Natural killer cell (primary cell): Measurements from ENCODE around the gene PKMYT1. TPM values are rescaled to one million over a fixed set of nuclear protein-coding genes. Genes with fewer than 3 reads are reported as not detected.

Experiments
- ATAC-seq, 3 donors: fragments of 150-1000 bp in 2 of 3; fragments of 200-7000 bp in 1 of 3; cut with Tn5 transposase; 1 replicate in 1 of 3; 2 replicates in 2 of 3; pipeline ENCODE4 v1.10.0; 2021; ENCODE audit warnings: mild to moderate bottlenecking in 2 of 3, moderate library complexity in 2 of 3
- DNase-seq, 2 donors: peaks; one replicate each; pipeline versions ENCODE4 v3.0.0 to v3.0.0-alpha.2; 2013 to 2021; ENCODE audit warnings: mixed read lengths in 1 of 2
- H3K27ac ChIP-seq: one replicate; pipeline ENCODE4 v1.5.1; 2013; ENCODE audit warnings: mild to moderate bottlenecking, low read length
- H3K27me3 ChIP-seq: one replicate; pipeline ENCODE4 v1.6.1; 2013; ENCODE audit warnings: low read length; ENCODE audit not compliant: control insufficient read depth, insufficient read depth
- H3K36me3 ChIP-seq: one replicate; pipeline ENCODE4 v1.6.1; 2013; ENCODE audit warnings: low read length; ENCODE audit not compliant: control insufficient read depth, insufficient read depth
- H3K4me1 ChIP-seq: one replicate; pipeline ENCODE4 v1.6.1; 2013; ENCODE audit warnings: low read length; ENCODE audit not compliant: control insufficient read depth, insufficient read depth
- H3K4me3 ChIP-seq: one replicate; pipeline ENCODE4 v1.5.1; 2013; ENCODE audit warnings: low read length
- H3K9me3 ChIP-seq: one replicate; pipeline ENCODE4 v1.6.1; 2013; ENCODE audit warnings: low read length; ENCODE audit not compliant: control insufficient read depth, insufficient read depth
- H3K27ac Mint-ChIP-seq, 2 donors: one replicate each; pipeline ENCODE4 v1.8.0; 2022; ENCODE audit warnings: mild to moderate bottlenecking in 2 of 2, mixed read lengths in 2 of 2, moderate library complexity in 1 of 2
- H3K27me3 Mint-ChIP-seq, 2 donors: one replicate each; pipeline ENCODE4 v1.8.0; 2022; ENCODE audit warnings: low read depth in 2 of 2, mixed read lengths in 2 of 2
- H3K36me3 Mint-ChIP-seq: one replicate; pipeline ENCODE4 v1.8.0; 2022; ENCODE audit warnings: mixed read lengths
- H3K4me1 Mint-ChIP-seq, 2 donors: one replicate each; pipeline ENCODE4 v1.8.0; 2022; ENCODE audit warnings: mixed read lengths in 2 of 2
- H3K4me3 Mint-ChIP-seq: one replicate; pipeline ENCODE4 v1.8.0; 2022; ENCODE audit warnings: mild to moderate bottlenecking, moderate library complexity, mixed read lengths
- H3K9me3 Mint-ChIP-seq, 2 donors: one replicate each; pipeline ENCODE4 v1.8.0; 2022; ENCODE audit warnings: mixed read lengths in 2 of 2
- WGBS: methylation state at CpG from one replicate; pipeline ENCODE4 v1.1.7; 2013; ENCODE audit warnings: missing lambda C conversion rate; ENCODE audit not compliant: insufficient coverage; 5-methylcytosine and 5-hydroxymethylcytosine counted together
- intact Hi-C: fragments of 100-400 bp; cut with micrococcal nuclease; formaldehyde crosslinking; loops from one replicate; pipeline ENCODE4 v1.14.2; 2022
- total RNA-seq, 4 donors: library from RNA; stranded (reverse); fragments of 120-200 nt in 1 of 4; gene quantifications; one replicate each; pipeline versions ENCODE4 v1.2.3 to v1.2.4, GENCODE V29; 2013 to 2022
- TF ChIP-seq, protein P1 (sequence below): fragments of 200-600 bp; IDR thresholded peaks from one replicate; pipeline ENCODE4 v1.8.0; 2022; ENCODE audit warnings: antibody characterized with exemption

The PKMYT1 gene
- total RNA-seq, 3 donors from 2014 or later (not counting 1 experiment from before 2014, with no cell fraction given) = 2.6 to 5.9 (median 3.5) TPM

DNA sequence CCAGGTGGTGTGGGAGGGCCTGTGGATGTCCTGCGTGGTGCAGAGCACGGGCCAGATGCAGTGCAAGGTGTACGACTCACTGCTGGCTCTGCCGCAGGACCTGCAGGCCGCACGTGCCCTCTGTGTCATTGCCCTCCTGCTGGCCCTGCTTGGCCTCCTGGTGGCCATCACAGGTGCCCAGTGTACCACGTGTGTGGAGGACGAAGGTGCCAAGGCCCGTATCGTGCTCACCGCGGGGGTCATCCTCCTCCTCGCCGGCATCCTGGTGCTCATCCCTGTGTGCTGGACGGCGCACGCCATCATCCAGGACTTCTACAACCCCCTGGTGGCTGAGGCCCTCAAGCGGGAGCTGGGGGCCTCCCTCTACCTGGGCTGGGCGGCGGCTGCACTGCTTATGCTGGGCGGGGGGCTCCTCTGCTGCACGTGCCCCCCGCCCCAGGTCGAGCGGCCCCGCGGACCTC lies 33.3 kb upstream of the PKMYT1 start:
- WGBS = 91% methylated on average over 27 of the region's 27 CpGs
- H3K36me3 ChIP-seq = no peaks in the 10 kb centered on the region
- TF ChIP-seq, protein P1, sequence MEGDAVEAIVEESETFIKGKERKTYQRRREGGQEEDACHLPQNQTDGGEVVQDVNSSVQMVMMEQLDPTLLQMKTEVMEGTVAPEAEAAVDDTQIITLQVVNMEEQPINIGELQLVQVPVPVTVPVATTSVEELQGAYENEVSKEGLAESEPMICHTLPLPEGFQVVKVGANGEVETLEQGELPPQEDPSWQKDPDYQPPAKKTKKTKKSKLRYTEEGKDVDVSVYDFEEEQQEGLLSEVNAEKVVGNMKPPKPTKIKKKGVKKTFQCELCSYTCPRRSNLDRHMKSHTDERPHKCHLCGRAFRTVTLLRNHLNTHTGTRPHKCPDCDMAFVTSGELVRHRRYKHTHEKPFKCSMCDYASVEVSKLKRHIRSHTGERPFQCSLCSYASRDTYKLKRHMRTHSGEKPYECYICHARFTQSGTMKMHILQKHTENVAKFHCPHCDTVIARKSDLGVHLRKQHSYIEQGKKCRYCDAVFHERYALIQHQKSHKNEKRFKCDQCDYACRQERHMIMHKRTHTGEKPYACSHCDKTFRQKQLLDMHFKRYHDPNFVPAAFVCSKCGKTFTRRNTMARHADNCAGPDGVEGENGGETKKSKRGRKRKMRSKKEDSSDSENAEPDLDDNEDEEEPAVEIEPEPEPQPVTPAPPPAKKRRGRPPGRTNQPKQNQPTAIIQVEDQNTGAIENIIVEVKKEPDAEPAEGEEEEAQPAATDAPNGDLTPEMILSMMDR = no peak
- no peak overlapping the region for H3K4me3 Mint-ChIP-seq
- peaks cover 0 to 5% of the 10 kb centered on the region in 2 donors for H3K27me3 Mint-ChIP-seq
- no peak overlapping the region for H3K27ac ChIP-seq
- no peaks in the 10 kb centered on the region for H3K36me3 Mint-ChIP-seq
- peaks cover 14% of the 10 kb centered on the region for H3K4me1 ChIP-seq
- H3K9me3 Mint-ChIP-seq = no peaks in the 10 kb centered on the region
- intact Hi-C loops = no loop called here
- H3K4me1 Mint-ChIP-seq = peaks cover 0 to 8% of the 10 kb centered on the region in 2 donors
- ATAC-seq (no peak), DNase-seq (no peak)
- H3K27me3 ChIP-seq = peaks cover 6% of the 10 kb centered on the region
- H3K4me3 ChIP-seq = no peak overlapping the region
- H3K9me3 ChIP-seq = no peaks in the 10 kb centered on the region
- no peak overlapping the region for H3K27ac Mint-ChIP-seq

- ATAC-seq (no peak), DNase-seq (peak in 1 of 2 donors; percentile 42)
- H3K4me1 Mint-ChIP-seq = peaks cover 0 to 10% of the 10 kb centered on the region in 2 donors
- no peak within 1 kb of the TSS for H3K4me3 Mint-ChIP-seq
- H3K36me3 ChIP-seq = no peaks in the 10 kb centered on the region
- H3K27ac Mint-ChIP-seq = no peak within 1 kb of the TSS
- intact Hi-C loops = no loop called here
- H3K9me3 ChIP-seq = no peaks in the 10 kb centered on the region
- H3K36me3 Mint-ChIP-seq = no peaks in the 10 kb centered on the region
- WGBS = 60% methylated on average over 27 of the region's 27 CpGs
- H3K27ac ChIP-seq = no peak within 1 kb of the TSS
- peaks cover 0 to 5% of the 10 kb centered on the region in 2 donors for H3K27me3 Mint-ChIP-seq
- TF ChIP-seq, protein P1 = no peak
- peaks cover 3% of the 10 kb centered on the region for H3K27me3 ChIP-seq
- H3K4me3 ChIP-seq = no peak within 1 kb of the TSS
- peaks cover 14% of the 10 kb centered on the region for H3K4me1 ChIP-seq
- H3K9me3 Mint-ChIP-seq = no peaks in the 10 kb centered on the region
These were observed 32.7 kb upstream of the PKMYT1 start, which contains the start of gene CLDN9 for GRCh38 chr16:3012828-3013420. Gene CLDN9, plus strand, starts transcription at chr16:3012923. Its CDS starts 440 bp downstream, at chr16:3013363.

GRCh38 chr16:3012246-3012645 lies 32.0 kb upstream of the PKMYT1 start:
- intact Hi-C loops = no loop called here
- ATAC-seq (no peak), DNase-seq (no peak)
- Mint-ChIP-seq H3K36me3 (no peaks in the 10 kb centered on the region), H3K4me3 (no peak overlapping the region), H3K27me3 (peaks cover 0 to 5% of the 10 kb centered on the region in 2 donors), H3K9me3 (no peaks in the 10 kb centered on the region), H3K27ac (no peak overlapping the region), H3K4me1 (peaks cover 1 to 15% of the 10 kb centered on the region in 2 donors)
- Histone ChIP-seq H3K36me3 (no peaks in the 10 kb centered on the region), H3K4me1 (peaks cover 19% of the 10 kb centered on the region), H3K27ac (no peak overlapping the region), H3K9me3 (no peaks in the 10 kb centered on the region), H3K27me3 (no peaks in the 10 kb centered on the region), H3K4me3 (no peak overlapping the region)
- 48% methylated on average over 19 of the region's 19 CpGs for WGBS
- TF ChIP-seq, protein P1 = no peak

GRCh38 chr16:3010510-3010909 lies 30.3 kb upstream of the PKMYT1 start:
- H3K9me3 Mint-ChIP-seq = no peaks in the 10 kb centered on the region
- H3K4me1 ChIP-seq = peaks cover 25% of the 10 kb centered on the region
- intact Hi-C loops = no loop called here
- H3K9me3 ChIP-seq = no peaks in the 10 kb centered on the region
- H3K4me3 ChIP-seq = no peak overlapping the region
- WGBS = 96% methylated on average over 7 of the region's 8 CpGs
- H3K36me3 ChIP-seq = no peaks in the 10 kb centered on the region
- H3K27me3 ChIP-seq = no peaks in the 10 kb centered on the region
- H3K4me3 Mint-ChIP-seq = no peak overlapping the region
- H3K27ac ChIP-seq = no peak overlapping the region
- peaks cover 5 to 20% of the 10 kb centered on the region in 2 donors for H3K4me1 Mint-ChIP-seq
- H3K27me3 Mint-ChIP-seq = peaks cover 0 to 5% of the 10 kb centered on the region in 2 donors
- H3K36me3 Mint-ChIP-seq = no peaks in the 10 kb centered on the region
- TF ChIP-seq, protein P1 = no peak
- no peak overlapping the region for H3K27ac Mint-ChIP-seq
- ATAC-seq = no peak
- DNase-seq = no peak
